Nephron (organoid): Measurements from ENCODE around the gene ALKBH4.
"Not testable (repeated sequence)": the region's sequence is repeated elsewhere in the genome, so short reads cannot be mapped to it uniquely, and the experiment has no call there.

Experiments
- H3K27ac Mint-ChIP-seq, 3 experiments: 2 replicates each; pipeline ENCODE4 v1.8.0; 2020; ENCODE audit warnings: mixed read lengths in 3 of 3, mild to moderate bottlenecking in 2 of 3, moderate library complexity in 1 of 3
- H3K27me3 Mint-ChIP-seq: 2 replicates; pipeline ENCODE4 v1.8.0; 2021; ENCODE audit warnings: low read depth, mild to moderate bottlenecking, moderate library complexity, mixed read lengths
- H3K36me3 Mint-ChIP-seq: 2 replicates; pipeline ENCODE4 v1.8.0; 2020; ENCODE audit warnings: low read depth, mixed read lengths
- H3K4me1 Mint-ChIP-seq: 2 replicates; pipeline ENCODE4 v1.8.0; 2020; ENCODE audit warnings: mixed read lengths
- H3K4me3 Mint-ChIP-seq, 3 experiments: 2 replicates each; pipeline ENCODE4 v1.8.0; 2020; ENCODE audit warnings: mild to moderate bottlenecking in 3 of 3, mixed read lengths in 3 of 3, moderate library complexity in 2 of 3
- H3K9me3 Mint-ChIP-seq: 2 replicates; pipeline ENCODE4 v1.8.0; 2020; ENCODE audit warnings: mixed read lengths
- TF ChIP-seq, protein P1 (sequence below), 3 experiments: fragments of 200-600 bp; sonication (generic); IDR thresholded peaks; one replicate each; pipeline ENCODE4 v1.5.0; 2021; ENCODE audit warnings: antibody characterized with exemption in 3 of 3; ENCODE audit not compliant: unreplicated experiment in 3 of 3

Gene ALKBH4, protein sequence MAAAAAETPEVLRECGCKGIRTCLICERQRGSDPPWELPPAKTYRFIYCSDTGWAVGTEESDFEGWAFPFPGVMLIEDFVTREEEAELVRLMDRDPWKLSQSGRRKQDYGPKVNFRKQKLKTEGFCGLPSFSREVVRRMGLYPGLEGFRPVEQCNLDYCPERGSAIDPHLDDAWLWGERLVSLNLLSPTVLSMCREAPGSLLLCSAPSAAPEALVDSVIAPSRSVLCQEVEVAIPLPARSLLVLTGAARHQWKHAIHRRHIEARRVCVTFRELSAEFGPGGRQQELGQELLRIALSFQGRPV

GRCh38 chr7:102464577-102465280 lies at the start of gene ALKBH4, which contains the start of gene LRWD1:
ALKBH4 (minus strand) TSS chr7:102464863; CDS start chr7:102464836, 27 bp downstream.
LRWD1 (plus strand) TSS chr7:102464984; CDS start chr7:102465081, 97 bp downstream.
- peaks cover 11% of the 10 kb centered on the region for H3K36me3 Mint-ChIP-seq
- no peaks in the 10 kb centered on the region for H3K27me3 Mint-ChIP-seq
- H3K4me3 Mint-ChIP-seq, result peak within 1 kb of the TSS; percentile 98 to 99 (median 99)
- peaks cover 9% of the 10 kb centered on the region for H3K4me1 Mint-ChIP-seq
- peak within 1 kb of the TSS; percentile 64 to 93 (median 82) for H3K27ac Mint-ChIP-seq
- TF ChIP-seq, protein P1, sequence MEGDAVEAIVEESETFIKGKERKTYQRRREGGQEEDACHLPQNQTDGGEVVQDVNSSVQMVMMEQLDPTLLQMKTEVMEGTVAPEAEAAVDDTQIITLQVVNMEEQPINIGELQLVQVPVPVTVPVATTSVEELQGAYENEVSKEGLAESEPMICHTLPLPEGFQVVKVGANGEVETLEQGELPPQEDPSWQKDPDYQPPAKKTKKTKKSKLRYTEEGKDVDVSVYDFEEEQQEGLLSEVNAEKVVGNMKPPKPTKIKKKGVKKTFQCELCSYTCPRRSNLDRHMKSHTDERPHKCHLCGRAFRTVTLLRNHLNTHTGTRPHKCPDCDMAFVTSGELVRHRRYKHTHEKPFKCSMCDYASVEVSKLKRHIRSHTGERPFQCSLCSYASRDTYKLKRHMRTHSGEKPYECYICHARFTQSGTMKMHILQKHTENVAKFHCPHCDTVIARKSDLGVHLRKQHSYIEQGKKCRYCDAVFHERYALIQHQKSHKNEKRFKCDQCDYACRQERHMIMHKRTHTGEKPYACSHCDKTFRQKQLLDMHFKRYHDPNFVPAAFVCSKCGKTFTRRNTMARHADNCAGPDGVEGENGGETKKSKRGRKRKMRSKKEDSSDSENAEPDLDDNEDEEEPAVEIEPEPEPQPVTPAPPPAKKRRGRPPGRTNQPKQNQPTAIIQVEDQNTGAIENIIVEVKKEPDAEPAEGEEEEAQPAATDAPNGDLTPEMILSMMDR (IDR thresholded peaks at IDR 0.05; ENCODE audit: unreplicated experiment in 3 of 3), result peak in 1 of 3 experiments; percentile 33
- H3K9me3 Mint-ChIP-seq, result no peaks in the 10 kb centered on the region

- H3K4me3 Mint-ChIP-seq, result peak overlapping the region in 2 of 3 experiments; percentile 10 to 72
- H3K36me3 Mint-ChIP-seq, H3K27me3 Mint-ChIP-seq, H3K9me3 Mint-ChIP-seq, H3K4me1 Mint-ChIP-seq, H3K27ac Mint-ChIP-seq: not testable (repeated sequence)
Observed at GRCh38 chr7:102512642-102513221, 48.1 kb upstream of the ALKBH4 start.

GRCh38 chr7:102511860-102512522 lies 47.3 kb upstream of the ALKBH4 start:
- H3K36me3 Mint-ChIP-seq, H3K4me1 Mint-ChIP-seq, H3K27me3 Mint-ChIP-seq, H3K27ac Mint-ChIP-seq, H3K9me3 Mint-ChIP-seq: not testable (repeated sequence)
- H3K4me3 Mint-ChIP-seq, result peak overlapping the region in 1 of 3 experiments; percentile 72

DNA sequence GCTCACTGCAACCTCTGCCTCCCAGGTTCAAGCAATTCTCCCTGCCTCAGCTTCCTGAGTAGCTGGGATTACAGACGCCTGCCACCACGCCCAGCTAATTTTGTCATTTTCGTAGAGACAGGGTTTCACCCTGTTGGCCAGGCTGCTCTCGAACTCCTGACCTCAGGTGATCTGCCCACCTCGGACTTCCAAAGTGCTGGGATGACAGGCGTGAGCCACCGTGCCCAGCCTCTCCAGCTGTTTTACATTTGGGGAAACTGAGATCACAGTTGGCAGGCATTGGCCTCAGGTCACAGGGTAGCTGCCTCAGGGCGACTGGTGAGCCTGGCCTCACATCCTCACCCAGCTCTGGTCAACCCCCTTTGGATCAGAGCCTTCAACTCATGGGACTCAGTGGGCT lies 45.9 kb upstream of the ALKBH4 start:
- not testable (repeated sequence) for H3K27me3 Mint-ChIP-seq, H3K9me3 Mint-ChIP-seq, H3K4me3 Mint-ChIP-seq, H3K36me3 Mint-ChIP-seq, H3K27ac Mint-ChIP-seq, H3K4me1 Mint-ChIP-seq

- H3K27ac Mint-ChIP-seq, H3K27me3 Mint-ChIP-seq, H3K9me3 Mint-ChIP-seq, H3K36me3 Mint-ChIP-seq, H3K4me1 Mint-ChIP-seq, H3K4me3 Mint-ChIP-seq: not testable (repeated sequence)
Observed at GRCh38 chr7:102507410-102508088, 42.9 kb upstream of the ALKBH4 start.

- H3K9me3 Mint-ChIP-seq, H3K4me3 Mint-ChIP-seq, H3K4me1 Mint-ChIP-seq, H3K27ac Mint-ChIP-seq, H3K27me3 Mint-ChIP-seq, H3K36me3 Mint-ChIP-seq: not testable (repeated sequence)
Observed at GRCh38 chr7:102505298-102506185, 40.9 kb upstream of the ALKBH4 start.

DNA sequence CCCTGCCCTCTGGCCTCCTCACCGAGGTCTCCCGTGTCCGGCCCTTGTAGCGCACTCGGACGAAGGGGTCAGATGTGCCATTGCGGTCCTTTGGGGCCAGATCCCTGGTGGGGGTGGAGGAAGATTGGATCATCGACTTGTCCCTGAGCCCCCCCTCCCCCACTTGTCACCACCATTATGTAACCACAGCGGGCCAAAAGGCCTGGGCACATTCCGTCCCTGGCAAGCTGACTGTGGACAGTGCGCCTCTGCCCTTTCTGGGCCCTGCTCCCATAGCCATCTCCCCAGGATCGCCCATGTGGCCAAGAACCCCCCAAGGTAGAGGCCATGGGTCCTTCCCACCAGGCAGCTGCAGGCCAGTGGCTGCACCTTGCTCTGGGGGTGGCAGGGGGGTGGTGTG lies 38.5 kb upstream of the ALKBH4 start:
- not testable (repeated sequence) for H3K36me3 Mint-ChIP-seq, H3K4me1 Mint-ChIP-seq, H3K4me3 Mint-ChIP-seq, H3K27me3 Mint-ChIP-seq, H3K9me3 Mint-ChIP-seq, H3K27ac Mint-ChIP-seq

DNA sequence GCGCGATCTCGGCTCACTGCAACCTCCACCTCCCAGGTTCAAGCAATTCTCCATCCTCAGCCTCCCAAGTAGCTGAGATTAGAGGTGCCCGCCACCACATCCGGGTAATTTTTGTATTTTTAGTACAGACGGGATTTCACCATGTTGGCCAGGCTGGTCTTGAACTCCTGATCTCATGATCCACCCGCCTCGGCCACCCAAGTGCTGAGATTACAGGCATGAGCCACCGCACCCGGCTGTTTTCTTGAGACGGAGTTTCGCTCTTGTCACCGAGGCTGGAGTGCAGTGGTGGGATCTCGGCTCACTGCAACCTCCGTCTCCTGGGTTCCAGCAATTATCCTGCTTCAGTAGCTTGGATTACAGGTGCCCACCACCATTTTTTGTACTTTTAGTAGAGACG lies 33.7 kb upstream of the ALKBH4 start:
- not testable (repeated sequence) for H3K9me3 Mint-ChIP-seq, H3K4me1 Mint-ChIP-seq, H3K4me3 Mint-ChIP-seq, H3K27ac Mint-ChIP-seq, H3K27me3 Mint-ChIP-seq, H3K36me3 Mint-ChIP-seq

- H3K4me1 Mint-ChIP-seq, result not testable (repeated sequence)
Observed at GRCh38 chr7:102497308-102497707, 32.6 kb upstream of the ALKBH4 start.

GRCh38 chr7:102496861-102497260 lies 32.2 kb upstream of the ALKBH4 start:
- H3K36me3 Mint-ChIP-seq, H3K9me3 Mint-ChIP-seq, H3K27ac Mint-ChIP-seq, H3K4me1 Mint-ChIP-seq, H3K4me3 Mint-ChIP-seq, H3K27me3 Mint-ChIP-seq: not testable (repeated sequence)

More at GRCh38 chr7:102497308-102497707, 32.6 kb upstream of the ALKBH4 start:
- not testable (repeated sequence) for H3K27me3 Mint-ChIP-seq, H3K36me3 Mint-ChIP-seq, H3K9me3 Mint-ChIP-seq, H3K4me3 Mint-ChIP-seq, H3K27ac Mint-ChIP-seq

DNA sequence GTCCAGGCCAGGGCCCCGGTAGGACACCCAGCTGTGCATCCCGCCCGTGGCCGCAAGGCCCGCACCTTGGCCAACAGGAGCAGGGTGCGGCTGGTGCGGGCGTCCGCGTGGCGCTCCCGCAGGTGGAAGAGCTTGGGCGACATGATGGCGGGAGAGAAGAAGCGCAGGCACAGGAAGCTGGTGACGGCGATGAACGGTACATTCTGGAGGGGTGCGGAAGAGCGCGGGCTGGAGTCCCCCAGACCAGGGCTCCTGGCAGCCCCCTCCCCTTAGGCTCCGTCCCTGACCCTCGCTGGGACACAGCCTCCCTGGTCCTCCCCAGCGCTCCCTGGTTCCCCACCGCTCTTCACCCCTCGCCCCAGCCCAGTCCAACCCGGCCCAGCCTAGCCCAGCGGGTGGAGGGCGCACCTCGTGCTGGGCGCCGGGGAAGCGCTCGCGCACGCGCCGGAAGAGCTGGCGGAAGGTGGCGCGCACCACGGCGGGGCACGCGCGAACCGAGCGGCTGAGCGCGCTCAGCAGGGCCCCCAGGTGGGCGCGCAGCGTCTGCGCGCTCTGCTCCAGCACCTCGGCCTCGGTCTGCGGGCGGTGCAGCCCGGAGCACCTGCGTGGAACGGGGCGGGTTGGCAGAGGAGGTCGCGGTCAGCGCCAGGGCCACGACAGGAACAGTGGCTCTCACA lies 29.9 kb upstream of the ALKBH4 start:
- not testable (repeated sequence) for H3K4me1 Mint-ChIP-seq, H3K9me3 Mint-ChIP-seq, H3K36me3 Mint-ChIP-seq, H3K27me3 Mint-ChIP-seq, H3K27ac Mint-ChIP-seq, H3K4me3 Mint-ChIP-seq

DNA sequence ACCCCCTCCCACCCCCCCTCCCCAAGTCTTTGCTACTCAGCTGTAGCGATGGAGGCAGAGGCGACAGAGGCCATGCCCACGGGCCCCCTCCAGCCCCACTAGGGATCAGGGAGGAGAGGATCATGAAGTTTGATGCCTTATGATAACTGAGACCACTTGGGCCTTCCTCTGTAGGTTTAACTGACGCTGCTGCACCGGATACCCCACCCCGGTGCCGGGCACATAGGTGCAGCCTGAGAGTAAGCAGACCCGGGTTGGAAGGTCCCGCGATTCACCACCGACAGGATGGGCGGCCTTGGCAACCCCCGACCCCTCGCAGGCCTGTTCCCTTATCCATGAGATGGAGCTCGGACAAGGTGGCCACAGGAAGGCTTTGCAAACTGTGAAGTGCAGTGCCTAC lies 29.4 kb upstream of the ALKBH4 start:
- not testable (repeated sequence) for H3K36me3 Mint-ChIP-seq, H3K27ac Mint-ChIP-seq, H3K4me3 Mint-ChIP-seq, H3K4me1 Mint-ChIP-seq, H3K27me3 Mint-ChIP-seq, H3K9me3 Mint-ChIP-seq
